Tibial artery (tissue), 4 donors: ENCODE results near the gene MRPS6.

ENCODE experiments used
- DNase-seq, 2 donors: peaks; one replicate each; pipeline ENCODE4 v3.0.0-alpha.2; 2019
- H3K27ac ChIP-seq, 2 donors: fragments of 200-600 bp; sonication (generic) in 1 of 2; 1 replicate in 1 of 2; 2 replicates in 1 of 2; pipeline ENCODE4 v1.5.1; 2018 to 2019; ENCODE audit warnings: mild to moderate bottlenecking in 1 of 2
- H3K27me3 ChIP-seq, 2 donors: fragments of 200-600 bp; sonication (generic) in 1 of 2; one replicate each; pipeline versions ENCODE4 v1.5.1 to v1.6.0; 2016 to 2019
- H3K36me3 ChIP-seq, 3 donors: fragments of 200-600 bp; sonication (generic) in 2 of 3; one replicate each; pipeline ENCODE4 v1.5.1; 2016 to 2019; ENCODE audit warnings: mild to moderate bottlenecking in 2 of 3
- H3K4me1 ChIP-seq, 4 donors: fragments of 200-600 bp; sonication (generic) in 2 of 4; 1 replicate in 3 of 4; 2 replicates in 1 of 4; pipeline ENCODE4 v1.5.1; 2016 to 2019
- H3K4me3 ChIP-seq, 2 donors: fragments of 200-600 bp; sonication (generic) in 1 of 2; 1 replicate in 1 of 2; 2 replicates in 1 of 2; pipeline ENCODE4 v1.5.1; 2018 to 2019; ENCODE audit warnings: mild to moderate bottlenecking in 2 of 2
- H3K9me3 ChIP-seq, 3 donors: fragments of 200-600 bp; sonication (generic) in 1 of 3; one replicate each; pipeline ENCODE4 v1.5.1; 2016 to 2019
- intact Hi-C: fragments of 100-400 bp; cut with DNase I; formaldehyde crosslinking; loops from one replicate; pipeline ENCODE4 v1.15.0; 2023; ENCODE audit warnings: low total_unique reads
- TF ChIP-seq, protein P1 (sequence below), 2 experiments: fragments of 200-600 bp in 1 of 2; fragments of 450-650 bp in 1 of 2; IDR thresholded peaks; one replicate each; pipeline ENCODE4 v1.5.1; 2017 to 2019; ENCODE audit warnings: antibody characterized with exemption in 2 of 2, mild to moderate bottlenecking in 1 of 2, moderate library complexity in 1 of 2

The MRPS6 gene

DNA sequence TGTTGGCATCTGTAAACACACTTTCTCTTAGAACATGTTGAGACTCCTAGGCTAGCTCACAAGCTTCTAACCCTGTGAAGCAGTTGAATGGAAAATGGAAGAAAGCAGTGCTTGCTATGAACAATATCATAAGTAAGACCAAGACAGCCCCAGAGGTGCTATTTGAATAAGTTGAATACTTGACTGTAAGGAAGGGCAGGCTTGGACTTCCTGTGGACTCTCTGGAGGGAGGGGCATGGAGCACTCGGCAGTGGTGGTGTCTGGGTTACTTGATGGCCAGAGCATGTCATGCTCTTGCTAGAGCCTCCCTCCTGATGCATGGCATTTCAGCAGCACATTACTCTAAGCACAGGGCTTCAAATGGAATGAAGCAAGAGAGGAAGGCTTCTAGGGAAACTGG is 60.0 kb downstream of the MRPS6 start:
- Histone ChIP-seq H3K4me3 (no peak overlapping the region), H3K36me3 (peaks cover 9 to 11% (median 9%) of the 10 kb centered on the region in 3 donors), H3K27me3 (no peaks in the 10 kb centered on the region), H3K27ac (peak overlapping the region; percentile 63 to 77), H3K4me1 (peaks cover 0 to 67% (median 51%) of the 10 kb centered on the region in 4 donors), H3K9me3 (no peaks in the 10 kb centered on the region)
- no peak for DNase-seq
- TF ChIP-seq, protein P1, sequence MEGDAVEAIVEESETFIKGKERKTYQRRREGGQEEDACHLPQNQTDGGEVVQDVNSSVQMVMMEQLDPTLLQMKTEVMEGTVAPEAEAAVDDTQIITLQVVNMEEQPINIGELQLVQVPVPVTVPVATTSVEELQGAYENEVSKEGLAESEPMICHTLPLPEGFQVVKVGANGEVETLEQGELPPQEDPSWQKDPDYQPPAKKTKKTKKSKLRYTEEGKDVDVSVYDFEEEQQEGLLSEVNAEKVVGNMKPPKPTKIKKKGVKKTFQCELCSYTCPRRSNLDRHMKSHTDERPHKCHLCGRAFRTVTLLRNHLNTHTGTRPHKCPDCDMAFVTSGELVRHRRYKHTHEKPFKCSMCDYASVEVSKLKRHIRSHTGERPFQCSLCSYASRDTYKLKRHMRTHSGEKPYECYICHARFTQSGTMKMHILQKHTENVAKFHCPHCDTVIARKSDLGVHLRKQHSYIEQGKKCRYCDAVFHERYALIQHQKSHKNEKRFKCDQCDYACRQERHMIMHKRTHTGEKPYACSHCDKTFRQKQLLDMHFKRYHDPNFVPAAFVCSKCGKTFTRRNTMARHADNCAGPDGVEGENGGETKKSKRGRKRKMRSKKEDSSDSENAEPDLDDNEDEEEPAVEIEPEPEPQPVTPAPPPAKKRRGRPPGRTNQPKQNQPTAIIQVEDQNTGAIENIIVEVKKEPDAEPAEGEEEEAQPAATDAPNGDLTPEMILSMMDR (IDR thresholded peaks at IDR 0.05): no peak
- intact Hi-C loops: loop anchor here (10.0 kb wide), 1 partner anchor 51 kb away; no protein-coding TSS in a partner anchor

DNA sequence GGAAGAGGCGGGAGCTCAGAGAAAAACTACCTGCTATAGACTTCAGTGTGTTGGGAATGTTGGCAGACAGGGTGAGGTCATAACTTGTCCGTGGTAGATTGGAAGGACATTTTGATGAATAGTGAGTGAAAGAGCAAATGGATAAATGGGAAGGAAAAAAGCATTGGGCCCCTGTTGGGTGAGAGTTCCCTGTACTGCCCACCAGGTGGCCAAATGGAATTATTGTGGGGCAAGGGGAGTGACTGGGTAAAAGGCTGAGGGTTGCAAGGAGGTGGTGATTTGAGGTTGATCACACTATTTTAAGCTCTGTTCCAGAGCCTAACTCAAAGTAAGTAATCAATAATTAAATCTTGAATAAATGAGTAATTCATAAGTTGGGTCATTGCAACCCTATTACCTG is 60.4 kb downstream of the MRPS6 start:
- Histone ChIP-seq H3K36me3 (peaks cover 9 to 11% (median 9%) of the 10 kb centered on the region in 3 donors), H3K27ac (peak overlapping the region; percentile 63 to 77), H3K9me3 (no peaks in the 10 kb centered on the region), H3K4me3 (no peak overlapping the region), H3K4me1 (peaks cover 0 to 63% (median 49%) of the 10 kb centered on the region in 4 donors), H3K27me3 (no peaks in the 10 kb centered on the region)
- DNase-seq: no peak
- intact Hi-C loops: loop anchor here (10.0 kb wide), 1 partner anchor 51 kb away; no protein-coding TSS in a partner anchor
- TF ChIP-seq, protein P1 (IDR thresholded peaks at IDR 0.05): peak in 1 of 2 experiments; percentile 19

DNA sequence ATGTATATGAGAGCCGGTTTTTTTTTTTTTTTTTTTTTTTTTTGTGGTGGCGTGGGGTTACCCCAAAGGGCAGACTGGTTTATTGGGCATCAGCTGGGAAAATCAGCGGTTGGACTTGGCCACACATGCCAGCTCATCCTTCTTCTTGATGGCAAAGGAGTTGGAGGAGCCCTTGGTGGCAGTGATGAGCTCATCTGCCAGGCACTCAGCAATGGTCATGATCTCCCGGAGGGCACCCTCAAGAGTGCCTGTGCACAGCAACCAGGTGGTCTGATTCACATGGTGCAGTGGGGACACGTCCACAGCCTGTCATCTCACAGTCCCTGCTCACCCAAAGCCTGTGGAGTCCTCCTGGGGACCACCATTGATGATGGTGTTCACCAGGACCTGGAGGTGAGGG is 62.0 kb downstream of the MRPS6 start:
- H3K4me3 ChIP-seq: no peak overlapping the region
- peaks cover 0 to 47% (median 36%) of the 10 kb centered on the region in 4 donors for H3K4me1 ChIP-seq
- no peak for DNase-seq
- H3K9me3 ChIP-seq: no peaks in the 10 kb centered on the region
- intact Hi-C loops: loop anchor here (10.0 kb wide), 1 partner anchor 49 kb away; no protein-coding TSS in a partner anchor
- H3K27me3 ChIP-seq: no peaks in the 10 kb centered on the region
- H3K36me3 ChIP-seq: peaks cover 9 to 11% (median 9%) of the 10 kb centered on the region in 3 donors
- TF ChIP-seq, protein P1 (IDR thresholded peaks at IDR 0.05): no peak
- no peak overlapping the region for H3K27ac ChIP-seq

DNA sequence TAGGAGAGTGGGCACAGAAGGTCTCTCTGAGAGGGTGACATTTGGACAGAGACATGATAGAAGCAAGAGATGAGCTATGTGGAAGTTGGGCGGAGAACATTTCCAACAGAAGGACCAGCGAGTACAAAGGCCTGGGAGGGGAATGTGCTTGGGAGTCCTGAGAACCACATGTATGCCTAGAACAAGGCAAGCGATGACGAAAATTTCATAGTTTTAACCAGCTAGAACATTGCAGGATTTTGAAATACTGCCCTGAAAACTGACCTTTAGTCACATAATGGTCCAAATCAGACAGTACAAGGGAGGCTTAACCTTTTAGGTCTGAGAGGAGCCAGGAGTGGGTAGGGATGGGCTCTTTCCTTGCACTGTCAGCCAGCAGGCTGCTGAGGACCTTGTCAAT is 68.0 kb downstream of the MRPS6 start:
- intact Hi-C loops: no loop called here

DNA sequence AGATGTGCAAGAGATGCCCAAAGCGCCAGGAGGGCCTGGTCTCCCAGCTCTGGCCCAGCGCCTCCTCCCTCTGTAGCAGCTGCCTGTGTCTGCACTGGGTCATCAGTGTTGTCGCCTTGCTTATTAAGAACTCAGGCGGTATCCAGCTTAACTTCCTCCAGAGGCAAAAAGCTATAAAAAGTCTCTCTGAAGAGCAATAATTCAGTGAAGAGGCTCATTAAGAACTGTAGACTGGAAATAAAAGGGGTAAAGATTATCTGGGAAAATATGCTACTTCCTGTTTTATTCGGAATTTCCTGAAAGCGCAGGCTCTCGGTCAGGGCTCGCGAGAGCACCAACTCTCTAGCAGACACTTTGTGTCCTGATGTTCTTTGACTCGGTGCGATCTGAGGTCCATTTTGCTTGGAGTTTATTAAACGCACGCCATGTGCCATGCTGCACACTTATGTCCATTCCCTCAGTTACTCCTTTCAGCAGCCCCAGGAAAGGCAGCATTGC is 70.4 kb downstream of the MRPS6 start:
- no peak overlapping the region for H3K27ac ChIP-seq
- DNase-seq: peak in 1 of 2 donors; percentile 13
- no peaks in the 10 kb centered on the region for H3K9me3 ChIP-seq
- H3K27me3 ChIP-seq: no peaks in the 10 kb centered on the region
- no peak overlapping the region for H3K4me3 ChIP-seq
- TF ChIP-seq, protein P1 (IDR thresholded peaks at IDR 0.05): no peak
- peaks cover 10 to 23% (median 12%) of the 10 kb centered on the region in 3 donors for H3K36me3 ChIP-seq
- peaks cover 0 to 72% (median 18%) of the 10 kb centered on the region in 4 donors for H3K4me1 ChIP-seq
- intact Hi-C loops: no loop called here

More for the DNA sequence above, 68.0 kb downstream of the MRPS6 start:
- peaks cover 10 to 23% (median 12%) of the 10 kb centered on the region in 3 donors for H3K36me3 ChIP-seq
- H3K9me3 ChIP-seq: no peaks in the 10 kb centered on the region
- no peaks in the 10 kb centered on the region for H3K27me3 ChIP-seq
- TF ChIP-seq, protein P1 (IDR thresholded peaks at IDR 0.05): no peak
- no peak for DNase-seq
- peak overlapping the region in 1 of 2 donors; percentile 3 for H3K27ac ChIP-seq
- H3K4me1 ChIP-seq: peaks cover 0 to 51% (median 4%) of the 10 kb centered on the region in 4 donors
- no peak overlapping the region for H3K4me3 ChIP-seq
